NB4 (cell line): ENCODE results near the gene ARL14EPL.
"Not testable (repeated sequence)": the region's sequence is repeated elsewhere in the genome, so short reads cannot be mapped to it uniquely, and the experiment has no call there.

Source experiments
- DNase-seq: peaks from one replicate; pipeline ENCODE4 v3.0.0; 2010; ENCODE audit warnings: low read depth
- H3K4me3 ChIP-seq: one replicate; pipeline ENCODE4 v1.5.1; 2011; ENCODE audit warnings: mild to moderate bottlenecking, low read depth, low read length, moderate library complexity
- CTCF ChIP-seq: IDR thresholded peaks from one replicate; pipeline ENCODE4 v1.5.1; 2012; ENCODE audit warnings: low read depth, low read length
- MAX ChIP-seq: IDR thresholded peaks from 2 replicates; pipeline ENCODE4 v1.6.1; 2011; ENCODE audit warnings: low read depth, low read length
- MYC ChIP-seq: IDR thresholded peaks from 2 replicates; pipeline ENCODE4 v1.6.1; 2011; ENCODE audit warnings: low read depth, low read length
- POLR2A ChIP-seq: IDR thresholded peaks from 2 replicates; pipeline ENCODE4 v1.6.1; 2011; ENCODE audit warnings: mild to moderate bottlenecking; ENCODE audit not compliant: insufficient read length; ENCODE audit errors: extremely low read depth

Gene ARL14EPL

DNA sequence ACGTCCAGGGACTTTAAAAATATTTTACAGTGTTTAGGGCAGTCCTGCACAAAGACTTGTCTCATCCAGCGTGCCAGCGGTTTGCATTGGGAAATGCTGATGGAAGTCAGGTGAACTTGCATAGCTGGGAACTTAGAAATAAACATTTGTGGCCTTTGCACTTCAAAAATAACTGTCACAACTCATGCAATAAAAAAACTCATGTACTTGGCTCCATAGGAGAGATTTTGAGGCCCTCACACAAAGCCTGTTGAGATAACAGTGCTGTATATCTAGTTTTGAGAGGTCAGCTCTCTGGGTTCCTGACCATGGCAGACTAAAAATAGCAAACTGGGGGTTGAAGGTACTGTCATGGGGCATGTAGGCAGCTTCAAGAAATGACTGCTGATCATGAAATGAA is 58.0 kb downstream of the ARL14EPL start:
- no peak for TF ChIP-seq MAX
- TF ChIP-seq MYC = no peak
- no peak for TF ChIP-seq POLR2A
- no peak for TF ChIP-seq CTCF
- no peak overlapping the region for H3K4me3 ChIP-seq
- no peak for DNase-seq

GRCh38 chr5:116091416-116091815 is 59.1 kb downstream of the ARL14EPL start:
- no peak overlapping the region for H3K4me3 ChIP-seq
- TF ChIP-seq POLR2A (no peak), MYC (no peak), CTCF (no peak), MAX (no peak)

GRCh38 chr5:116097301-116097700 is 65.0 kb downstream of the ARL14EPL start:
- no peak for DNase-seq
- TF ChIP-seq CTCF (no peak), MAX (no peak), MYC (no peak), POLR2A (no peak)
- H3K4me3 ChIP-seq = no peak overlapping the region

More at GRCh38 chr5:116091416-116091815, 59.1 kb downstream of the ARL14EPL start:
- DNase-seq = no peak

DNA sequence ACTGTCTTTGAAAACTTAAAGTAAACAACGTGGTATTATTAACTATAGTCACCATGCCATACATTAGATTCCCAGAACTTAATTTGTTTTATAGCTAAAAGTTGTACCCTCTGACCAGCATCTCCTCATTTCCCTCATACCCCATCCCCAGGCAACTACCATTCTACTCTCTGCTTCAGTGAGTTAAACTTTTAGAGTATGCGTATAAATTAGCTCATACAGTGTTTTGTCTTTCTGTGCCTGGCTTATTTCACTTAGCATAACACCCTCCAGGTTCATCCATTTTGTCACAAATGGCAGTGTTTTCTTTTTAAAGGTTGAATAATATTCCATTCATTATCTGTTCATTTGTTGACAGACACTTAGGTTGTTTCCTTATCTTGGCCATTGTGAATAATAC is 66.7 kb downstream of the ARL14EPL start:
- TF ChIP-seq MAX (no peak), MYC (no peak), POLR2A (no peak), CTCF (no peak)
- no peak for DNase-seq
- no peak overlapping the region for H3K4me3 ChIP-seq

GRCh38 chr5:116104941-116105340 is 72.7 kb downstream of the ARL14EPL start:
- DNase-seq, H3K4me3 ChIP-seq: not testable (repeated sequence)
